Tibial nerve (tissue), 4 donors: ENCODE data around the gene PHKG1.

Experiments
- EP300 ChIP-seq, 2 donors: sonication (generic); formaldehyde crosslinking; IDR thresholded peaks; one replicate each; pipeline ENCODE4 v1.6.1; 2017; ENCODE audit warnings: antibody characterized with exemption in 2 of 2, mild to moderate bottlenecking in 1 of 2
- POLR2A ChIP-seq, 2 donors: fragments of 450-650 bp; IDR thresholded peaks; one replicate each; pipeline ENCODE4 v1.6.1; 2017; ENCODE audit warnings: antibody characterized with exemption in 2 of 2, mild to moderate bottlenecking in 2 of 2, moderate library complexity in 2 of 2
- TF ChIP-seq, protein P1 (sequence below), 5 experiments: fragments of 200-600 bp in 3 of 5; fragments of 450-650 bp in 2 of 5; sonication (generic) in 3 of 5; IDR thresholded peaks; one replicate each; pipeline ENCODE4 v1.5.1; 2016 to 2019; ENCODE audit warnings: antibody characterized with exemption in 5 of 5, mild to moderate bottlenecking in 3 of 5, moderate library complexity in 2 of 5

DNA sequence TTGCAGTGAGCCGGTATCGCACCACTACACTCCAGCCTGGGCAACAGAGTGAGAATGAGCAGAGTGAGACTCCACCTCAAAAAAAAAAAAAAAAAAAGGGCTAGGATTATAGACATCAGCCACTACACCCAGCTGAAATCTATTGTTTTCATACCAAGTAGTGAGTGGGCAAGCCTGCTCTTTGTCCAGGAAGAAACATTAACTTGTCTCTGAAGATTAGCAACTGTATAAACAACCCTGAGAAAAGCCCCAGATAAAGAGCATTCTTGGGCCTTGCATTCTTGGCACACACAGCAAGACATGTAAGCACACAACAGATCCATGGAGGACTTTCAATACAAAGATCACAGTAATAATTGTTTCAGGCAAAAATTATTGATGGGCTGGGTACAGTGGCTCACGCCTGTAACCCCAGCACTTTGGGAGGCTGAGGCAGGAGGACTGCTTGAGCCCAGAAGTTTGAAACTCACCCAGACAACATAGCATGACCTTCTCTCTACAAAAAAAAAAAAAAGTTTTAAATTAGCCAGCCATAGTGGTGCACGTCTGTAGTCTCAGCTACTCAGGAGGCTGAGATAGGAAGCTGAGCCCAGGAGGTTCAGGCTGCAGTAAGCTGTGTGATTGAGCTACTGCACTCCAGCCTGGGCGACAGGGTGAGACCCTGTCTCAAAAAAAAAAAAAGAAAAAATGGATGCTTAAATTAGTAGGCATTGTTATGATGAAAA is 45.9 kb downstream of the PHKG1 start:
- TF ChIP-seq, protein P1, sequence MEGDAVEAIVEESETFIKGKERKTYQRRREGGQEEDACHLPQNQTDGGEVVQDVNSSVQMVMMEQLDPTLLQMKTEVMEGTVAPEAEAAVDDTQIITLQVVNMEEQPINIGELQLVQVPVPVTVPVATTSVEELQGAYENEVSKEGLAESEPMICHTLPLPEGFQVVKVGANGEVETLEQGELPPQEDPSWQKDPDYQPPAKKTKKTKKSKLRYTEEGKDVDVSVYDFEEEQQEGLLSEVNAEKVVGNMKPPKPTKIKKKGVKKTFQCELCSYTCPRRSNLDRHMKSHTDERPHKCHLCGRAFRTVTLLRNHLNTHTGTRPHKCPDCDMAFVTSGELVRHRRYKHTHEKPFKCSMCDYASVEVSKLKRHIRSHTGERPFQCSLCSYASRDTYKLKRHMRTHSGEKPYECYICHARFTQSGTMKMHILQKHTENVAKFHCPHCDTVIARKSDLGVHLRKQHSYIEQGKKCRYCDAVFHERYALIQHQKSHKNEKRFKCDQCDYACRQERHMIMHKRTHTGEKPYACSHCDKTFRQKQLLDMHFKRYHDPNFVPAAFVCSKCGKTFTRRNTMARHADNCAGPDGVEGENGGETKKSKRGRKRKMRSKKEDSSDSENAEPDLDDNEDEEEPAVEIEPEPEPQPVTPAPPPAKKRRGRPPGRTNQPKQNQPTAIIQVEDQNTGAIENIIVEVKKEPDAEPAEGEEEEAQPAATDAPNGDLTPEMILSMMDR (IDR thresholded peaks at IDR 0.05), result no peak
- TF ChIP-seq EP300 (IDR thresholded peaks at IDR 0.05) (no peak), POLR2A (IDR thresholded peaks at IDR 0.05) (no peak)
